Stimulated activated CD8-positive, alpha-beta memory T cell treated with anti-CD3 and anti-CD28 coated beads, Interleukin-4, amount 100 ng/mL, for 1 hour (primary cell): ENCODE measurements around the gene IFT122.
"Not testable (repeated sequence)": the region's sequence is repeated elsewhere in the genome, so short reads cannot be mapped to it uniquely, and the experiment has no call there.

Source experiments
- DNase-seq, 2 donors: peaks; one replicate each; pipeline ENCODE4 v3.0.0-alpha.2; 2020; ENCODE audit warnings: low read depth in 2 of 2, low spot score in 1 of 2

IFT122 gene

GRCh38 chr3:129532261-129532660 is 92.2 kb downstream of the IFT122 start:
- no peak for DNase-seq

GRCh38 chr3:129533406-129533805 is 93.4 kb downstream of the IFT122 start:
- no peak for DNase-seq

GRCh38 chr3:129534428-129535027 is 94.5 kb downstream of the IFT122 start:
- DNase-seq: no peak

DNA sequence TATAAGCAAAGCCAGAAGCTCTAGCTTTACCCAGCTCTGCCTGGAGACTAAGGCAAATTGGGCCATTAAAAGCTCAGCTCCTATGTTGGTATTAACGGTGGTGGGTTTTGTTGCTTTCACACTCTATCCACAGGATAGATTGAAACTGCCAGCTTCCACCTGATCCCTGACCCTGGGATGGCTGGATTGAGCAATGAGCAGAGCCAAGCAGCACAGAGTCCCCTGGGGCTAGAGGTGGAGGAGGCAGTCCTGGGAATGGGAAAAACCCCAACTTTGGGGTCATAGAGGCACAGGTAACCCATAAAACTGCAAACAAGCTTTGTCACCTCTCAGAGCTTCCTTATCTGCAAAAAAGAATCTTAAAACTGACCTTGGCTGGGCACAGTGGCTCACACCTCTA is 95.1 kb downstream of the IFT122 start:
- DNase-seq: no peak

GRCh38 chr3:129536374-129536667 is 96.3 kb downstream of the IFT122 start:
- no peak for DNase-seq

DNA sequence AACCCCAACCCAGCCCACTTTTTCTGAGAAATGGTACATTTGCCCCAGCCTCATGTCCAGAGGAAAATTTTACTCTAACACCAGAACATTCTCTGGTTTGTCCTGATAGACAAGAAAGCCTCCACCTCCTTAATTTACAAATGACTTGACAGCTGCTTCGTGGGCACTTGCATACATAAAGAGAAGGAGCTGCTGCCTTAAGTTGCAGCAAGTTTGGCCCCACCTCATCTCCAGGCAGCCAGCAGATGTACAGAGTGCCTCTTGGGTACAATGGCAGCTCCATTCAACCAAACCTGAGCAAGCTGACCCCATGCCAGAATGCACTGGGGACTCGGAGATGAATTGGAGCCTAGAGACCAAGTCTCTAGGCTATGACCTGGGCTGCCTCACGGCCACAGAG is 96.8 kb downstream of the IFT122 start:
- DNase-seq: no peak

DNA sequence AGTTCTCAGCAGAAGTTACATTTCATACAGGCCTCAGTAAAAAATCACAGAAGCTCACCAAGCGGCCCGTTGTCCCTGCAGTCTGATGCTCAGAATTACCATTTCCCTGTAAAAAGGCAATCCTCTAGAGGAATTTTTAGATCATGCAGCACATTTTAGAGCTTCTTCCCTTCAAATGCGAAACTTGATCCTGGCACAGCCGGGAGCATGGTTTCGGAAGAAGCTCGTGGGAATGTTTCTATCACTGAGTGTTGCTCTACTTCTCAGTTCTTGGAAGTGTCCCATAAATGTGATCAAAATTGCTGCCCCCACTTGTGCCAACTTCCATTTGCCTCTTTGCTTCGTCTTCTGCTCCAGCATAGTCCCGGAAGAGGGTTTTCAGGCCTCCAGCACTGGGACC is 99.2 kb downstream of the IFT122 start:
- DNase-seq: no peak

- DNase-seq: no peak
These were observed 100.9 kb downstream of the IFT122 start for GRCh38 chr3:129540776-129541516.

DNA sequence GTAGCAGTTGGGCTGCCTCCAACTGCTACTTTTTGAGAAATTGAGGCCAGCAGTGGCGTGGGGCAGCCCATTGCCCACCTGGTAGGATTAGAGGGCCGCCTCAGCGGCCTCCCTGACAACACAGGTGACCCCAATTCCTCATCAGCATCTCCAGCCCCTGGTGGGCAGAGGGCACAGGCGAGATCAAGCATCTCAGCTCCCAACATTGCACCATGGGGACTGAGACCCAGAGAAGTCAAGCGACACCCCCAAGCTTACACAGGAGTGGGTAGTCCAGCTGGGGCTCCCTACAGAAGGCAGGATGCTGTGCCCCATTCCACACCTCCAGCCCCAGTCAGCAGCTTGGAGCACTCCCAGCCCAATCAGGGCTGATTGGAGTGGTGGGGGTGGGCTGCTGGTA is 102.7 kb downstream of the IFT122 start:
- DNase-seq: no peak

- no peak for DNase-seq
These were observed 103.2 kb downstream of the IFT122 start, which contains the start of gene H1-8 for GRCh38 chr3:129543156-129543790. Gene H1-8 (plus strand): TSS chr3:129543175. CDS start chr3:129543219, 44 bp downstream.

DNA sequence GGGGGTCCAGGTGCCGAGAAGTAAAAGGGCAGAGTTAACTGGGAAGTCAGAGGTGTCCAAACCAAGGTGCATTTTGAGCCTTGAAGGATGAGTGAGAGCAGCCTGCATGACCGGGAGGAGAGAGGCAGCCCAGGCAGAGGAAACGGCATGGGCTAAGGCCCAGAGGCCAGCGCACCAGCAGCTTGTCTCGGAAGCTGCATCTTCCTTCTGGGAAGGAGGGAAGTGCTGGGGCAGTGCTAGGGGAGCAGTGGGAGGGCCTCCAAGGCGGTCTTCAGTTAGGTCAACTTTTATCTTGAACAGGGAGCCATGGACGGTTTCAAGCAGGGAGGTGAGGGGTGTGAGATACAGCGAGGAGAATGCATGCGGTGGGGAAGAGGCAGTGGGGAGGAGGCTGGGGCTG is 104.0 kb downstream of the IFT122 start:
- DNase-seq: no peak

- DNase-seq: not testable (repeated sequence)
These were observed 105.9 kb downstream of the IFT122 start for GRCh38 chr3:129545951-129546350.

GRCh38 chr3:129547241-129547640 is 107.2 kb downstream of the IFT122 start:
- no peak for DNase-seq

GRCh38 chr3:129548104-129548965 is 108.3 kb downstream of the IFT122 start:
- no peak for DNase-seq

- no peak for DNase-seq
These were observed 109.2 kb downstream of the IFT122 start for GRCh38 chr3:129549006-129549800.

- no peak for DNase-seq
These were observed 109.8 kb downstream of the IFT122 start for GRCh38 chr3:129549805-129550204.

- no peak for DNase-seq
These were observed 112.4 kb downstream of the IFT122 start for GRCh38 chr3:129552287-129553050.

DNA sequence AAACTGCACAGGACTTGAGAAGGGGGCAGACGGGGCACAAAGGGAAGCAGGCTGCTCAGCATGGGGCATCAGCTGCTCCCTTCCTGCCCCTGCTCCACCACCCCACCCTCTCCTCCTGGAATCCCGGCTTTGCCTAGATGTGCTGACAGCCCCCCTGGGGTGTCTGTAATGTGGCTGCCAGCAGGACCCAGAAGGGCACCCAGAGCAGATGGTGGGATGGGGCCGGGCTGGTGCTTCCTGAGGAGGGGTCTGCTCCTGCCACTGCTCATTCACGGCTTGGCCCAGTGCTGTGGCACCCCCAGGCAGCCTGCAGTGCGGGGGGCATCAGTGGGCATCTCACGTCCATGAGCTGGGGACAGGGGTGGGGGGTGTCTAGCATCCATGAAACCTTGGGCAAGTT is 113.1 kb downstream of the IFT122 start:
- no peak for DNase-seq

DNA sequence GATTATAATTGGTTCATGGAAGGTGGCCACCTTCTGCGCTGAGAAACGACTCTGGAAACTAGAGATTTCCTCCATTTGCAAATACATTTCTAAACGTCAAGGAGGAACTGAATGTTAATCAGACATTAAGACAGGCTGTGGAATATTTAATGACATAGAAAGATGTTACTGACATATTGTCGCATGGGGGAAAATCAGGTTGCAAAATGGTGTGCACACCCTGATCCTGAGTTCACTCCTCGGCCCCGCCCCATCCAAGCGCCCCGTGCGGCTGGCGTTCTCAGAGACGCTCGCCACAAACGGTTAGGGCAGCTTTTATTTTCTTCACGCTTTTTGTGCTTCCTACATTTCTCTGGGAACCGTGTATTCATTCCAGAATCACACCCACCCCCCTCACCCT is 113.7 kb downstream of the IFT122 start:
- DNase-seq: no peak
